ENCODE results near the gene ADD2.

GRCh38 chr2:70778676-70779075 lies 10.7 kb upstream of the ADD2 start:
- TF ChIP-seq, protein P1, sequence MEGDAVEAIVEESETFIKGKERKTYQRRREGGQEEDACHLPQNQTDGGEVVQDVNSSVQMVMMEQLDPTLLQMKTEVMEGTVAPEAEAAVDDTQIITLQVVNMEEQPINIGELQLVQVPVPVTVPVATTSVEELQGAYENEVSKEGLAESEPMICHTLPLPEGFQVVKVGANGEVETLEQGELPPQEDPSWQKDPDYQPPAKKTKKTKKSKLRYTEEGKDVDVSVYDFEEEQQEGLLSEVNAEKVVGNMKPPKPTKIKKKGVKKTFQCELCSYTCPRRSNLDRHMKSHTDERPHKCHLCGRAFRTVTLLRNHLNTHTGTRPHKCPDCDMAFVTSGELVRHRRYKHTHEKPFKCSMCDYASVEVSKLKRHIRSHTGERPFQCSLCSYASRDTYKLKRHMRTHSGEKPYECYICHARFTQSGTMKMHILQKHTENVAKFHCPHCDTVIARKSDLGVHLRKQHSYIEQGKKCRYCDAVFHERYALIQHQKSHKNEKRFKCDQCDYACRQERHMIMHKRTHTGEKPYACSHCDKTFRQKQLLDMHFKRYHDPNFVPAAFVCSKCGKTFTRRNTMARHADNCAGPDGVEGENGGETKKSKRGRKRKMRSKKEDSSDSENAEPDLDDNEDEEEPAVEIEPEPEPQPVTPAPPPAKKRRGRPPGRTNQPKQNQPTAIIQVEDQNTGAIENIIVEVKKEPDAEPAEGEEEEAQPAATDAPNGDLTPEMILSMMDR (conservative IDR thresholded peaks at IDR 0.05; ENCODE audit: low read depth, low read length): no peak
- TF ChIP-seq EZH2 (IDR thresholded peaks at IDR 0.05; ENCODE audit: borderline replicate concordance, low read depth, low read length, poor library complexity, severe bottlenecking): no peak
